KMS-11 (cell line): ENCODE measurements around the gene BOD1.

Experiments used
- H2AFZ ChIP-seq: fragments of 200-600 bp; sonication (generic); 2 replicates; pipeline ENCODE4 v1.6.1; 2016; ENCODE audit warnings: antibody characterized with exemption, mixed run types, low read depth
- H3K27ac ChIP-seq: fragments of 200-600 bp; sonication (generic); 2 replicates; pipeline ENCODE4 v1.6.1; 2016; ENCODE audit warnings: mild to moderate bottlenecking, mixed run types
- H3K27me3 ChIP-seq: fragments of 200-600 bp; sonication (generic); 2 replicates; pipeline ENCODE4 v1.6.1; 2017; ENCODE audit warnings: mild to moderate bottlenecking, low read depth, mixed run types, moderate library complexity; ENCODE audit not compliant: insufficient read depth
- H3K36me3 ChIP-seq: fragments of 200-600 bp; sonication (generic); 2 replicates; pipeline ENCODE4 v1.6.1; 2017; ENCODE audit warnings: mild to moderate bottlenecking, mixed run types; ENCODE audit not compliant: insufficient read depth
- H3K4me1 ChIP-seq: fragments of 200-600 bp; sonication (generic); 2 replicates; pipeline ENCODE4 v1.6.1; 2016; ENCODE audit warnings: mild to moderate bottlenecking, low read depth, mixed run types; ENCODE audit not compliant: poor library complexity, severe bottlenecking
- H3K4me2 ChIP-seq: fragments of 200-600 bp; sonication (generic); 2 replicates; pipeline ENCODE4 v1.7.0; 2016; ENCODE audit warnings: mild to moderate bottlenecking, mixed run types
- H3K4me3 ChIP-seq: fragments of 200-600 bp; sonication (generic); IDR thresholded peaks from 2 replicates; pipeline ENCODE4 v1.6.1; 2017; ENCODE audit warnings: low read depth, low read length, mixed read lengths; ENCODE audit not compliant: insufficient read depth
- H3K79me2 ChIP-seq: fragments of 200-600 bp; sonication (generic); 2 replicates; pipeline ENCODE4 v1.6.1; 2016; ENCODE audit warnings: low read depth, mixed run types; ENCODE audit not compliant: insufficient read depth
- H3K9ac ChIP-seq: fragments of 200-600 bp; sonication (generic); 2 replicates; pipeline ENCODE4 v1.6.1; 2016; ENCODE audit warnings: mild to moderate bottlenecking, mixed run types
- H4K20me1 ChIP-seq: fragments of 200-600 bp; sonication (generic); 2 replicates; pipeline ENCODE4 v1.6.1; 2016; ENCODE audit warnings: mild to moderate bottlenecking, mixed run types; ENCODE audit not compliant: insufficient read depth
- CTCF ChIP-seq: fragments of 200-600 bp; sonication (generic); conservative IDR thresholded peaks from 2 replicates; pipeline ENCODE4 v1.6.1; 2017; ENCODE audit warnings: low read depth, mild to moderate bottlenecking, antibody characterized with exemption, low read length, moderate library complexity, mixed read lengths

The BOD1 gene

DNA sequence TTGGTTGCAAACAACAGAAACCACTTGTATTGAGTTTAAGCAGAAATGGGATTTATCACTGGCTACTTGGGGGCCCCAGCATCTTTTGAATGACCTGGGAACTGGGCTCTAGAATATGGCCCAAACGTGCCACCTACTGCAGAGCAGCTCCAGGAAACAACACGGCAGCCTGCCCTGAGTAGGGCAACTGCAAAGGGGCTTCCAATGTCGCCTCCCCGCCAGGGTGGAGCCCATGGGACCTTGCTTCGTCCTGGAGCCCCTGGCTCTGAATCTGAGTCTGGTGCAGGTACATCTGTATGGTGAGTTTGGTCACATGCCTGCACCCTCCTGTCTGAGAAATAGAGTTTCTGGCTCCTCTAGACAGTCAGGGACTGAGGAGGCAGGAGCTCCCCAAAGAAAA lies 38.6 kb downstream of the BOD1 start:
- Histone ChIP-seq H3K36me3 (no peaks in the 10 kb centered on the region), H3K9ac (no peak overlapping the region), H3K4me2 (no peak overlapping the region), H3K4me1 (no peaks in the 10 kb centered on the region), H2AFZ (no peak overlapping the region), H3K4me3 (no peak overlapping the region), H3K27me3 (no peaks in the 10 kb centered on the region), H3K27ac (no peak overlapping the region), H3K79me2 (no peaks in the 10 kb centered on the region), H4K20me1 (no peaks in the 10 kb centered on the region)
- no peak for TF ChIP-seq CTCF

GRCh38 chr5:173577166-173577565 lies 39.3 kb downstream of the BOD1 start:
- Histone ChIP-seq H4K20me1 (no peaks in the 10 kb centered on the region), H2AFZ (no peak overlapping the region), H3K4me3 (no peak overlapping the region), H3K79me2 (no peaks in the 10 kb centered on the region), H3K27ac (no peak overlapping the region), H3K4me2 (no peak overlapping the region), H3K4me1 (no peaks in the 10 kb centered on the region), H3K9ac (no peak overlapping the region), H3K27me3 (no peaks in the 10 kb centered on the region), H3K36me3 (no peaks in the 10 kb centered on the region)
- no peak for TF ChIP-seq CTCF

GRCh38 chr5:173575985-173576384 lies 40.5 kb downstream of the BOD1 start:
- no peaks in the 10 kb centered on the region for H3K27me3 ChIP-seq
- H3K4me1 ChIP-seq, result no peaks in the 10 kb centered on the region
- H3K9ac ChIP-seq, result no peak overlapping the region
- H3K79me2 ChIP-seq, result no peaks in the 10 kb centered on the region
- H3K27ac ChIP-seq, result no peak overlapping the region
- no peak overlapping the region for H3K4me3 ChIP-seq
- no peak for TF ChIP-seq CTCF
- no peak overlapping the region for H3K4me2 ChIP-seq
- H3K36me3 ChIP-seq, result no peaks in the 10 kb centered on the region
- H2AFZ ChIP-seq, result no peak overlapping the region
- H4K20me1 ChIP-seq, result no peaks in the 10 kb centered on the region

DNA sequence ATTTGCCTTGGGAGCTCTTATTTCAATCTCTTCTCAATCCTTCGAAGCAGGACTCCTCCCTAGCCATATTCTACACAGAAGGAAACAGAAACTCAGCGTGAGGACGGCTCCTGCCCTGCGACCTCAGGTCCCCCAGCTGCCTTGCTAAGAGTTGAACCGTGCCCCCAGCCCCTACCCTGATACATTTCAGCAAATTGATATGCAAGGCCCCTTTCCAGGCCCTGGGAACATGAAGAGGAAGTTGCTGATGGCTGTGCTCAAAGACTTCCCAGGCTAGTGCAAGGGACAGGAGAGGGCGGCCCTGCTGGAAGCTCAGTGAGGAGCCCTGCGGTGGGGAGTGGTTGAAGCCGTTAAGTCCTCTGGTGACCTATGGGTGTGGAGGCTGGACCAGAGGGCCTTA lies 41.5 kb downstream of the BOD1 start:
- Histone ChIP-seq H3K9ac (no peak overlapping the region), H3K4me1 (no peaks in the 10 kb centered on the region), H2AFZ (no peak overlapping the region), H3K79me2 (no peaks in the 10 kb centered on the region), H3K27me3 (no peaks in the 10 kb centered on the region), H3K4me3 (no peak overlapping the region), H3K4me2 (no peak overlapping the region), H4K20me1 (no peaks in the 10 kb centered on the region), H3K36me3 (no peaks in the 10 kb centered on the region), H3K27ac (no peak overlapping the region)
- no peak for TF ChIP-seq CTCF
